OCI-LY1 (cell line): Measurements from ENCODE around the gene EIF1AY.

Experiments
- H2AFZ ChIP-seq: fragments of 200-600 bp; sonication (generic), shearing (Covaris generic); 2 replicates; pipeline ENCODE4 v1.6.0; 2014; ENCODE audit warnings: antibody characterized with exemption, mild to moderate bottlenecking, low read length
- H3F3A ChIP-seq: fragments of 200-600 bp; sonication (generic), shearing (Covaris generic); 2 replicates; pipeline ENCODE4 v1.6.0; 2014; ENCODE audit warnings: mild to moderate bottlenecking, antibody characterized with exemption, low read length, moderate library complexity; ENCODE audit not compliant: insufficient read depth
- H3K27ac ChIP-seq: fragments of 200-600 bp; sonication (generic); 2 replicates; pipeline ENCODE4 v1.5.1; 2014; ENCODE audit warnings: low read length, mixed run types, mild to moderate bottlenecking, low read depth; ENCODE audit not compliant: poor library complexity, severe bottlenecking
- H3K27me3 ChIP-seq: fragments of 200-600 bp; sonication (generic); 2 replicates; pipeline ENCODE4 v1.6.0; 2014; ENCODE audit warnings: antibody characterized with exemption, mild to moderate bottlenecking, low read length, moderate library complexity; ENCODE audit not compliant: insufficient read depth
- H3K36me3 ChIP-seq: fragments of 200-600 bp; sonication (generic); 2 replicates; pipeline ENCODE4 v1.6.1; 2014; ENCODE audit warnings: mild to moderate bottlenecking, antibody characterized with exemption, low read length, moderate library complexity, mixed read lengths; ENCODE audit not compliant: insufficient read depth
- H3K4me1 ChIP-seq: fragments of 200-600 bp; sonication (generic); 2 replicates; pipeline ENCODE4 v1.5.1; 2014; ENCODE audit warnings: mild to moderate bottlenecking, low read length, moderate library complexity; ENCODE audit not compliant: insufficient read depth, severe bottlenecking
- H3K4me2 ChIP-seq: fragments of 200-600 bp; sonication (generic), shearing (Covaris generic); 2 replicates; pipeline ENCODE4 v1.6.1; 2014; ENCODE audit warnings: low read length
- H3K4me3 ChIP-seq: fragments of 200-600 bp; sonication (generic); 2 replicates; pipeline ENCODE4 v1.5.1; 2014; ENCODE audit warnings: low read length, low read depth, mild to moderate bottlenecking, mixed read lengths; ENCODE audit not compliant: poor library complexity, severe bottlenecking
- H3K79me2 ChIP-seq: fragments of 200-600 bp; shearing (Covaris generic); 2 replicates; pipeline ENCODE4 v1.6.1; 2016; ENCODE audit warnings: mixed run types, low read length, mixed read lengths; ENCODE audit not compliant: insufficient read depth
- H3K9ac ChIP-seq: fragments of 200-600 bp; sonication (generic), shearing (Covaris generic); 2 replicates; pipeline ENCODE4 v1.6.1; 2014; ENCODE audit warnings: mild to moderate bottlenecking, low read length, mixed read lengths
- H3K9me2 ChIP-seq: fragments of 200-600 bp; sonication (generic), shearing (Covaris generic); 2 replicates; pipeline ENCODE4 v1.6.1; 2014; ENCODE audit warnings: low read depth, mild to moderate bottlenecking, low read length, mixed read lengths
- H3K9me3 ChIP-seq: fragments of 200-600 bp; shearing (Covaris generic); 2 replicates; pipeline ENCODE4 v1.6.1; 2014; ENCODE audit warnings: low read length, mixed read lengths
- H4K20me1 ChIP-seq: fragments of 200-600 bp; sonication (generic), shearing (Covaris generic); 2 replicates; pipeline ENCODE4 v1.6.0; 2016; ENCODE audit warnings: mild to moderate bottlenecking, low read length; ENCODE audit not compliant: insufficient read depth
- CTCF ChIP-seq: fragments of 200-600 bp; sonication (generic), shearing (Covaris generic); IDR thresholded peaks from 2 replicates; pipeline ENCODE4 v1.5.1; 2017; ENCODE audit warnings: mild to moderate bottlenecking, antibody characterized with exemption, low read length, moderate library complexity, mixed read lengths
- EZH2 ChIP-seq: fragments of 200-600 bp; sonication (generic), shearing (Covaris generic); IDR thresholded peaks from 2 replicates; pipeline ENCODE4 v1.8.0; 2017; ENCODE audit warnings: borderline replicate concordance, mixed run types, mild to moderate bottlenecking, antibody characterized with exemption, low read length, moderate library complexity, mixed read lengths

EIF1AY gene

GRCh38 chrY:20538933-20539332 lies 36.6 kb upstream of the EIF1AY start:
- Histone ChIP-seq H3K27ac (no peak overlapping the region), H3K4me2 (no peak overlapping the region), H3K9me2 (no peaks in the 10 kb centered on the region), H4K20me1 (no peaks in the 10 kb centered on the region), H3K9me3 (no peaks in the 10 kb centered on the region), H2AFZ (no peak overlapping the region), H3K27me3 (no peaks in the 10 kb centered on the region), H3K79me2 (no peaks in the 10 kb centered on the region), H3F3A (no peaks in the 10 kb centered on the region), H3K9ac (no peak overlapping the region), H3K4me1 (no peaks in the 10 kb centered on the region), H3K36me3 (no peaks in the 10 kb centered on the region), H3K4me3 (no peak overlapping the region)
- no peak for TF ChIP-seq EZH2
- TF ChIP-seq CTCF = no peak

GRCh38 chrY:20544451-20544960 lies 31.1 kb upstream of the EIF1AY start:
- no peak overlapping the region for H3K4me3 ChIP-seq
- no peaks in the 10 kb centered on the region for H3K9me3 ChIP-seq
- H3K27me3 ChIP-seq = no peaks in the 10 kb centered on the region
- H3K27ac ChIP-seq = no peak overlapping the region
- no peaks in the 10 kb centered on the region for H4K20me1 ChIP-seq
- no peaks in the 10 kb centered on the region for H3F3A ChIP-seq
- no peaks in the 10 kb centered on the region for H3K36me3 ChIP-seq
- no peak overlapping the region for H2AFZ ChIP-seq
- no peaks in the 10 kb centered on the region for H3K4me1 ChIP-seq
- no peak overlapping the region for H3K9ac ChIP-seq
- no peaks in the 10 kb centered on the region for H3K79me2 ChIP-seq
- no peaks in the 10 kb centered on the region for H3K9me2 ChIP-seq
- TF ChIP-seq CTCF (no peak), EZH2 (no peak)
- H3K4me2 ChIP-seq = no peak overlapping the region

GRCh38 chrY:20546071-20546470 lies 29.5 kb upstream of the EIF1AY start:
- H3K4me3 ChIP-seq = no peak overlapping the region
- no peak overlapping the region for H3K9ac ChIP-seq
- H3F3A ChIP-seq = no peaks in the 10 kb centered on the region
- TF ChIP-seq CTCF (no peak), EZH2 (no peak)
- H3K36me3 ChIP-seq = no peaks in the 10 kb centered on the region
- H3K79me2 ChIP-seq = no peaks in the 10 kb centered on the region
- no peaks in the 10 kb centered on the region for H3K9me3 ChIP-seq
- no peaks in the 10 kb centered on the region for H3K4me1 ChIP-seq
- H3K27ac ChIP-seq = no peak overlapping the region
- H2AFZ ChIP-seq = no peak overlapping the region
- no peaks in the 10 kb centered on the region for H3K9me2 ChIP-seq
- H4K20me1 ChIP-seq = no peaks in the 10 kb centered on the region
- H3K27me3 ChIP-seq = no peaks in the 10 kb centered on the region
- no peak overlapping the region for H3K4me2 ChIP-seq
